ENCODE measurements around the gene SUB1.
"Not testable (repeated sequence)": the region's sequence is repeated elsewhere in the genome, so short reads cannot be mapped to it uniquely, and the experiment has no call there.

SUB1 gene

GRCh38 chr5:32552936-32553335 lies 32.4 kb upstream of the SUB1 start:
- H3K27me3 ChIP-seq (ENCODE audit: insufficient read depth, low read length): no peaks in the 10 kb centered on the region
- H2AFZ ChIP-seq (ENCODE audit: insufficient read depth, low read length, poor library complexity): no peak overlapping the region
- no peak overlapping the region for H3K27ac ChIP-seq (ENCODE audit: low read depth, low read length)
- no peaks in the 10 kb centered on the region for H3K4me1 ChIP-seq (ENCODE audit: control insufficient read depth in 1 of 2, insufficient read depth in 2 of 2, low read length in 2 of 2)
- no peak overlapping the region for H2BK12ac ChIP-seq (ENCODE audit: low read length)
- WGBS (ENCODE audit: extremely low coverage, insufficient coverage, insufficient read length): no CpG with 5 or more reads among the region's 10 CpGs
- H2BK5ac ChIP-seq (ENCODE audit: low read depth, low read length, poor library complexity): no peak overlapping the region
- no peak for DNase-seq
- no peak overlapping the region for H2BK120ac ChIP-seq (ENCODE audit: insufficient read depth, low read length, poor library complexity)
- peaks cover 5% of the 10 kb centered on the region for H3K9me3 ChIP-seq (ENCODE audit: insufficient read depth, low read depth, low read length)
- H2AK5ac ChIP-seq (ENCODE audit: low read length): no peak overlapping the region
- no peak overlapping the region for H4K91ac ChIP-seq (ENCODE audit: low read depth, low read length)
- no peak overlapping the region for H3K23ac ChIP-seq (ENCODE audit: low read length)
- no peaks in the 10 kb centered on the region for H3K36me3 ChIP-seq (ENCODE audit: control insufficient read depth in 1 of 2, insufficient read depth in 2 of 2, low read length in 2 of 2)
- H4K12ac ChIP-seq (ENCODE audit: low read depth, low read length): no peak overlapping the region
- no peaks in the 10 kb centered on the region for H3K79me2 ChIP-seq (ENCODE audit: control insufficient read depth, insufficient read depth, low read length, poor library complexity)
- H4K8ac ChIP-seq (ENCODE audit: low read depth, low read length): no peak overlapping the region
- no peak overlapping the region for H3K18ac ChIP-seq (ENCODE audit: low read length)
- H3K79me1 ChIP-seq (ENCODE audit: low read length): no peaks in the 10 kb centered on the region
- no peak overlapping the region for H3K9ac ChIP-seq (ENCODE audit: low read length)
- no peak overlapping the region for H3K14ac ChIP-seq (ENCODE audit: low read length)
- H3K4me2 ChIP-seq (ENCODE audit: low read length): no peak overlapping the region
- no peak overlapping the region for H3K4ac ChIP-seq (ENCODE audit: low read depth, low read length)
- H3K4me3 ChIP-seq (ENCODE audit: low read depth, low read length): no peak overlapping the region

- H3K14ac ChIP-seq (ENCODE audit: low read length); H3K23ac ChIP-seq (ENCODE audit: low read length); H3K9ac ChIP-seq (ENCODE audit: low read length); H3K79me1 ChIP-seq (ENCODE audit: low read length); H3K27ac ChIP-seq (ENCODE audit: low read depth, low read length); H3K4me1 ChIP-seq (ENCODE audit: control insufficient read depth in 1 of 2, insufficient read depth in 2 of 2, low read length in 2 of 2); H4K12ac ChIP-seq (ENCODE audit: low read depth, low read length); H4K8ac ChIP-seq (ENCODE audit: low read depth, low read length); H3K36me3 ChIP-seq (ENCODE audit: control insufficient read depth in 1 of 2, insufficient read depth in 2 of 2, low read length in 2 of 2); H2AFZ ChIP-seq (ENCODE audit: insufficient read depth, low read length, poor library complexity); H3K9me3 ChIP-seq (ENCODE audit: insufficient read depth, low read depth, low read length); H3K4me2 ChIP-seq (ENCODE audit: low read length); H3K79me2 ChIP-seq (ENCODE audit: control insufficient read depth, insufficient read depth, low read length, poor library complexity); H2BK12ac ChIP-seq (ENCODE audit: low read length); H3K18ac ChIP-seq (ENCODE audit: low read length); H2AK5ac ChIP-seq (ENCODE audit: low read length); H4K91ac ChIP-seq (ENCODE audit: low read depth, low read length); H2BK120ac ChIP-seq (ENCODE audit: insufficient read depth, low read length, poor library complexity); H2BK5ac ChIP-seq (ENCODE audit: low read depth, low read length, poor library complexity); H3K4ac ChIP-seq (ENCODE audit: low read depth, low read length); H3K4me3 ChIP-seq (ENCODE audit: low read depth, low read length); DNase-seq; H3K27me3 ChIP-seq (ENCODE audit: insufficient read depth, low read length): not testable (repeated sequence)
- no CpG with 5 or more reads among the region's 2 CpGs for WGBS (ENCODE audit: extremely low coverage, insufficient coverage, insufficient read length)
These were observed 31.1 kb upstream of the SUB1 start for GRCh38 chr5:32554181-32554780.

GRCh38 chr5:32556543-32556942 lies 28.8 kb upstream of the SUB1 start:
- not testable (repeated sequence) for H3K4ac ChIP-seq (ENCODE audit: low read depth, low read length); H4K8ac ChIP-seq (ENCODE audit: low read depth, low read length); DNase-seq; H3K23ac ChIP-seq (ENCODE audit: low read length); H3K14ac ChIP-seq (ENCODE audit: low read length); H2BK120ac ChIP-seq (ENCODE audit: insufficient read depth, low read length, poor library complexity); H2AFZ ChIP-seq (ENCODE audit: insufficient read depth, low read length, poor library complexity); H3K4me3 ChIP-seq (ENCODE audit: low read depth, low read length); H3K79me2 ChIP-seq (ENCODE audit: control insufficient read depth, insufficient read depth, low read length, poor library complexity); H3K9ac ChIP-seq (ENCODE audit: low read length); H2BK5ac ChIP-seq (ENCODE audit: low read depth, low read length, poor library complexity); H3K27ac ChIP-seq (ENCODE audit: low read depth, low read length); H3K9me3 ChIP-seq (ENCODE audit: insufficient read depth, low read depth, low read length); H3K4me1 ChIP-seq (ENCODE audit: control insufficient read depth in 1 of 2, insufficient read depth in 2 of 2, low read length in 2 of 2); H3K27me3 ChIP-seq (ENCODE audit: insufficient read depth, low read length); H4K91ac ChIP-seq (ENCODE audit: low read depth, low read length); H2AK5ac ChIP-seq (ENCODE audit: low read length); H3K4me2 ChIP-seq (ENCODE audit: low read length); H2BK12ac ChIP-seq (ENCODE audit: low read length); H4K12ac ChIP-seq (ENCODE audit: low read depth, low read length); H3K79me1 ChIP-seq (ENCODE audit: low read length); H3K36me3 ChIP-seq (ENCODE audit: control insufficient read depth in 1 of 2, insufficient read depth in 2 of 2, low read length in 2 of 2); H3K18ac ChIP-seq (ENCODE audit: low read length)
- no CpG with 5 or more reads among the region's 6 CpGs for WGBS (ENCODE audit: extremely low coverage, insufficient coverage, insufficient read length)

GRCh38 chr5:32559411-32559810 lies 25.9 kb upstream of the SUB1 start:
- H4K91ac ChIP-seq (ENCODE audit: low read depth, low read length): no peak overlapping the region

More at GRCh38 chr5:32559411-32559810, 25.9 kb upstream of the SUB1 start:
- no peaks in the 10 kb centered on the region for H3K9me3 ChIP-seq (ENCODE audit: insufficient read depth, low read depth, low read length)
- H3K4ac ChIP-seq (ENCODE audit: low read depth, low read length): no peak overlapping the region
- H3K4me1 ChIP-seq (ENCODE audit: control insufficient read depth in 1 of 2, insufficient read depth in 2 of 2, low read length in 2 of 2): no peaks in the 10 kb centered on the region
- no peak overlapping the region for H2AFZ ChIP-seq (ENCODE audit: insufficient read depth, low read length, poor library complexity)
- no peak overlapping the region for H2BK5ac ChIP-seq (ENCODE audit: low read depth, low read length, poor library complexity)
- no peak overlapping the region for H4K8ac ChIP-seq (ENCODE audit: low read depth, low read length)
- no peaks in the 10 kb centered on the region for H3K79me2 ChIP-seq (ENCODE audit: control insufficient read depth, insufficient read depth, low read length, poor library complexity)
- no peak overlapping the region for H3K4me3 ChIP-seq (ENCODE audit: low read depth, low read length)
- H4K12ac ChIP-seq (ENCODE audit: low read depth, low read length): no peak overlapping the region
- H2BK12ac ChIP-seq (ENCODE audit: low read length): no peak overlapping the region
- H2BK120ac ChIP-seq (ENCODE audit: insufficient read depth, low read length, poor library complexity): no peak overlapping the region
- no peaks in the 10 kb centered on the region for H3K79me1 ChIP-seq (ENCODE audit: low read length)
- H3K27me3 ChIP-seq (ENCODE audit: insufficient read depth, low read length): no peaks in the 10 kb centered on the region
- no peak overlapping the region for H3K14ac ChIP-seq (ENCODE audit: low read length)
- H3K4me2 ChIP-seq (ENCODE audit: low read length): no peak overlapping the region
- no peak overlapping the region for H3K9ac ChIP-seq (ENCODE audit: low read length)
- H2AK5ac ChIP-seq (ENCODE audit: low read length): no peak overlapping the region
- DNase-seq: no peak
- no peak overlapping the region for H3K23ac ChIP-seq (ENCODE audit: low read length)
- no peak overlapping the region for H3K18ac ChIP-seq (ENCODE audit: low read length)
- no peaks in the 10 kb centered on the region for H3K36me3 ChIP-seq (ENCODE audit: control insufficient read depth in 1 of 2, insufficient read depth in 2 of 2, low read length in 2 of 2)
- no peak overlapping the region for H3K27ac ChIP-seq (ENCODE audit: low read depth, low read length)

All from trophoblast cell (in vitro differentiated cells and primary cell).